GM18861 (cell line): ENCODE data around the gene ATP2C1.

ENCODE experiments used
- ATAC-seq: cut with Tn5 transposase; IDR thresholded peaks from one replicate; pipeline ENCODE4 v1.9.1; 2021; ENCODE audit not compliant: unreplicated experiment

The ATP2C1 gene

GRCh38 chr3:130895690-130896488, 2.0 kb downstream of the ATP2C1 start:
- no peak for ATAC-seq

- no peak for ATAC-seq
Observed at GRCh38 chr3:130897316-130897715, 3.4 kb downstream of the ATP2C1 start.

GRCh38 chr3:130900959-130901358, 7.1 kb downstream of the ATP2C1 start:
- ATAC-seq: peak; percentile 49

GRCh38 chr3:130901463-130902204, 7.8 kb downstream of the ATP2C1 start:
- ATAC-seq: no peak

GRCh38 chr3:130903412-130903908, 9.6 kb downstream of the ATP2C1 start:
- ATAC-seq: no peak

GRCh38 chr3:130904491-130904890, 10.6 kb downstream of the ATP2C1 start:
- no peak for ATAC-seq

GRCh38 chr3:130905551-130905950, 11.7 kb downstream of the ATP2C1 start:
- peak; percentile 28 for ATAC-seq

GRCh38 chr3:130906374-130906995, 12.6 kb downstream of the ATP2C1 start:
- ATAC-seq: no peak

- ATAC-seq: no peak
Observed at GRCh38 chr3:130907500-130907899, 13.6 kb downstream of the ATP2C1 start.

- no peak for ATAC-seq
Observed at GRCh38 chr3:130907966-130908365, 14.1 kb downstream of the ATP2C1 start.

GRCh38 chr3:130915567-130916292, 21.8 kb downstream of the ATP2C1 start:
- ATAC-seq: no peak

- peak; percentile 61 for ATAC-seq
Observed at GRCh38 chr3:130916507-130917167, 22.8 kb downstream of the ATP2C1 start.

GRCh38 chr3:130918328-130918727, 24.4 kb downstream of the ATP2C1 start:
- no peak for ATAC-seq

GRCh38 chr3:130925628-130926027, 31.7 kb downstream of the ATP2C1 start:
- ATAC-seq: peak; percentile 44

- no peak for ATAC-seq
Observed at GRCh38 chr3:130926504-130926903, 32.6 kb downstream of the ATP2C1 start.

- ATAC-seq: no peak
Observed at GRCh38 chr3:130929804-130930203, 35.9 kb downstream of the ATP2C1 start.

GRCh38 chr3:130932979-130933378, 39.1 kb downstream of the ATP2C1 start:
- ATAC-seq: no peak

- ATAC-seq: no peak
Observed at GRCh38 chr3:130933801-130934345, 40.0 kb downstream of the ATP2C1 start.

GRCh38 chr3:130934442-130935089, 40.7 kb downstream of the ATP2C1 start:
- no peak for ATAC-seq
